OCI-LY1 (cell line): ENCODE measurements around the gene AIFM3.

Experiments used
- EZH2 ChIP-seq: fragments of 200-600 bp; sonication (generic), shearing (Covaris generic); IDR thresholded peaks from 2 replicates; pipeline ENCODE4 v1.8.0; 2017; ENCODE audit warnings: borderline replicate concordance, mixed run types, mild to moderate bottlenecking, antibody characterized with exemption, low read length, moderate library complexity, mixed read lengths
- TF ChIP-seq, protein P1 (sequence below): fragments of 200-600 bp; sonication (generic), shearing (Covaris generic); IDR thresholded peaks from 2 replicates; pipeline ENCODE4 v1.5.1; 2017; ENCODE audit warnings: mild to moderate bottlenecking, antibody characterized with exemption, low read length, moderate library complexity, mixed read lengths

DNA sequence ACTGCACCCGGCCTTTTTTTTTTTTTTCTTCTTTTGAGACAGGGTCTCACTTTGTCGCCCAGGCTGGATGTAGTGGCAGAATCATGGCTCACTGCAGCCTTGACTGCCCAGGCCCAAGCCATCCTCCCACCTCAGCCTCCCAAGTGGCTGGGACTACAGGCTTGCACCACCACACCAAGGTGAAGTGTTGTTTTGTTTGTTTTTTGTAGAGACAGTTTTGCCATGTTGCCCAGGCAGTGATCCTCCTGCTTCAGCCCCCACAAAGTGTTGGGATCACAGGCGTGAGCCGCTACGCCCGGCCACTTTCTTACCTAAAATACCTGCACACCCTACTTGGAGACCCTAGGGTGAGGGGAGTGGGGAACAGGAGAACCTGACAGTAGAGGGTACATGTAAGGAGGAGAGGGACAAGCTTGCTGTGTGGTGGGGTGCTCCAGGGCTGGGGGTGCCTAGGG lies 4.5 kb upstream of the AIFM3 start:
- TF ChIP-seq, protein P1, sequence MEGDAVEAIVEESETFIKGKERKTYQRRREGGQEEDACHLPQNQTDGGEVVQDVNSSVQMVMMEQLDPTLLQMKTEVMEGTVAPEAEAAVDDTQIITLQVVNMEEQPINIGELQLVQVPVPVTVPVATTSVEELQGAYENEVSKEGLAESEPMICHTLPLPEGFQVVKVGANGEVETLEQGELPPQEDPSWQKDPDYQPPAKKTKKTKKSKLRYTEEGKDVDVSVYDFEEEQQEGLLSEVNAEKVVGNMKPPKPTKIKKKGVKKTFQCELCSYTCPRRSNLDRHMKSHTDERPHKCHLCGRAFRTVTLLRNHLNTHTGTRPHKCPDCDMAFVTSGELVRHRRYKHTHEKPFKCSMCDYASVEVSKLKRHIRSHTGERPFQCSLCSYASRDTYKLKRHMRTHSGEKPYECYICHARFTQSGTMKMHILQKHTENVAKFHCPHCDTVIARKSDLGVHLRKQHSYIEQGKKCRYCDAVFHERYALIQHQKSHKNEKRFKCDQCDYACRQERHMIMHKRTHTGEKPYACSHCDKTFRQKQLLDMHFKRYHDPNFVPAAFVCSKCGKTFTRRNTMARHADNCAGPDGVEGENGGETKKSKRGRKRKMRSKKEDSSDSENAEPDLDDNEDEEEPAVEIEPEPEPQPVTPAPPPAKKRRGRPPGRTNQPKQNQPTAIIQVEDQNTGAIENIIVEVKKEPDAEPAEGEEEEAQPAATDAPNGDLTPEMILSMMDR: no peak
- TF ChIP-seq EZH2: no peak
